NCI-H345 (cell line): ENCODE measurements around the gene PHF5A.

ENCODE experiments used
- DNase-seq: peaks from one replicate; lab custom pipeline; 2025; lab: John Stamatoyannopoulos, UW

The PHF5A gene, protein sequence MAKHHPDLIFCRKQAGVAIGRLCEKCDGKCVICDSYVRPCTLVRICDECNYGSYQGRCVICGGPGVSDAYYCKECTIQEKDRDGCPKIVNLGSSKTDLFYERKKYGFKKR

DNA sequence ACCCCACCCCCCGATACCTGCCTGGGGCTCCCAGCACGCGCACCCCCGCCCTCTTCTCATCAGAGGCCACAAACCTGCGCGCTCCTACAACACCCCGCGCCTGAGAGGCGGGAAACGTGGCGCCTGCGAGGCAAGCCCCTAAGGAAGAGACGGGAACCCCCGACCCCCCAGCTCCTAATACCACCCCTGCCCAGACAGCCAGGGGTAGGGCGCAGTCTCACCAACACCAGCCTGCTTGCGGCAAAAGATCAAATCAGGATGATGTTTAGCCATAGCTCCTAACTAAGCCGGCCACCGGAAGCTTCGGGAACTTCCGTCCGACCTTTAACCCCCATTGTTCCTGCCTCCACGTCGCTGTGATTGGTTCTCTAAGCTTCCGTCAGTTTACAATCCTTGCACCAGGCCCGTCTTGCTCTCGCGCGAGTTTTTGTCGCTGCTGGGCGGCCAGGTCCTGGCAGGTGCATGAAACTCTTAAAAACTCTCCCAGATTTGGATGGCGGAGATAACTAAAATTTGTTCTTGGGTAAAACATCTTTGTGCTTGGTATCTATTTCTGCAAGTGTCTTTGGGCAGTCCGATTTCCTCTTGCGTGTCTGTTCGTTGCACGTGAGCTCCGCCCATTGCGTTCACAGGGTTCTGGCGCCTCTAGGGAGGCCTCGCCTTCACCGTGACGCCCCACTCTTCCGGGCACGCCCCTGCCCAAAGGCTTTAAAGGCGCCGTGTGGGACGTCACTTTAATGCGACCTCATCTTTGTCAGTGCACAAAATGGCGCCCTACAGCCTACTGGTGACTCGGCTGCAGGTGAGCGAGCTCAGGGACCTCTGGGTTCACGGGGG, at the start of gene PHF5A, which contains the start of gene ACO2:
Gene PHF5A (minus strand): TSS at position 312 of the 837 bp plus-strand sequence. CDS start 39 bp downstream, at position 273.
Gene ACO2 (plus strand): TSS at position 737 of the 837 bp plus-strand sequence. CDS start 30 bp downstream, at position 767.
- peak; percentile 94 for DNase-seq

GRCh38 chr22:41518048-41518347, 49.5 kb upstream of the PHF5A start:
- DNase-seq: no peak

GRCh38 chr22:41517172-41518047, 48.9 kb upstream of the PHF5A start:
- DNase-seq: peak; percentile 35

- no peak for DNase-seq
Measured at GRCh38 chr22:41516462-41516861, 48.0 kb upstream of the PHF5A start.

DNA sequence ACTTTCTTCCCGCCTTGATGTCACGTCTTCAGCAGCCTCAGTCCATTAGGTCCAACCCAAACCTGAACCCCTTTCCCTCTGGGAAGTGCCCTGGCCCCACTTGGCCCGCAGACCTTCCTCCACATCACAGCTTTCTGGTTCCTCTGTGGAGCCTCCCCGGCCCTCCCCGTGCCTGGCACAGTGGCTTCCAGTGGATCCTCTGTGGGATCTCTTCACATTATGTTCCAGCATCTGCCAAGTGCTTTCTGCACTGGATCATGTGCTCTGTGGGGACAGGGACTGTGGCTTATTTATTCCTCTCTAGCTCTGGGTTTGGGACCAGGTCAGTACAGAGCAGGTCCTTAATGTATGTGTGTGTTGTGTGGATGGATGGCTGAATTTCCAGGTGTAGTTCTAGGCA, 44.9 kb upstream of the PHF5A start:
- no peak for DNase-seq

DNA sequence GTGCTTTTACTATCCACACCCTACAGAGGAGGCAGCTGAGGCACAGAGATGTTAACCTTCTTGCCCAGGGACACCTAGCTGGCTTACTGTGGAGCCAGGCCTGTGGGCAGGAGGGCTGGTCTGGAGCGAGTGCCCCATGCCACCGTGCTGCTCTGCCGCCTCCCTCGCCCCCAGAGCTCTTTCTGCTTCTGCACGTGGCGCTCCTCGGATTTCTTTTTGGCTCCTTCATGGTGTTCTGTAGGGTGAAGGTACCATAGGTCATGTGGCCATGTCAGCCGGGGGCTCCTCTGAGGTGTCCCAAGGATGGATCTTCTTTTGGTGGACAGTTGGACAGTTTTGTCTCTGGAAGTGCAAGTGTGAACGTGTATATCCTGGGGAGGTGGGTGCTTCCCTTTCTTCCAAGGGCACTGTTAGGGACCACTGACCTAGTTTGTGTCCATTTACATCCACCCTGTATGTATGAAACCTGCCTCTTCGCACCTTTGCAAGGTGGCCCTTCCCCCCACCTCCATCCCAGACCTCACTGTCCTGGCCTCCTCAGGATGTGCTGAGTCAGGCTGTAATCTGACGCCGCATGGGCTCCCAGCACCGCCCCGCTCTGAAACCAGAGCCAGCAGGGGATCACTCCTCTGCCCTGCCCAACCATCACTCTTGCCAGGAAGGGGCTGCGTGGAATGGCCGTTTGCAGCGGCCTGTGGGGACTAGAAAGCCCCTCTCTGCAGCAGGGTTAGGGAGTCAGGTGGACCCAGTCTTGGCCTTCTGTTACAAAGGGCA, 44.1 kb upstream of the PHF5A start:
- DNase-seq: no peak

- DNase-seq: no peak
Measured at GRCh38 chr22:41511521-41511968, 43.1 kb upstream of the PHF5A start.

GRCh38 chr22:41508770-41509170, 40.3 kb upstream of the PHF5A start:
- DNase-seq: no peak

- no peak for DNase-seq
Measured at GRCh38 chr22:41507330-41508063, 39.0 kb upstream of the PHF5A start.

DNA sequence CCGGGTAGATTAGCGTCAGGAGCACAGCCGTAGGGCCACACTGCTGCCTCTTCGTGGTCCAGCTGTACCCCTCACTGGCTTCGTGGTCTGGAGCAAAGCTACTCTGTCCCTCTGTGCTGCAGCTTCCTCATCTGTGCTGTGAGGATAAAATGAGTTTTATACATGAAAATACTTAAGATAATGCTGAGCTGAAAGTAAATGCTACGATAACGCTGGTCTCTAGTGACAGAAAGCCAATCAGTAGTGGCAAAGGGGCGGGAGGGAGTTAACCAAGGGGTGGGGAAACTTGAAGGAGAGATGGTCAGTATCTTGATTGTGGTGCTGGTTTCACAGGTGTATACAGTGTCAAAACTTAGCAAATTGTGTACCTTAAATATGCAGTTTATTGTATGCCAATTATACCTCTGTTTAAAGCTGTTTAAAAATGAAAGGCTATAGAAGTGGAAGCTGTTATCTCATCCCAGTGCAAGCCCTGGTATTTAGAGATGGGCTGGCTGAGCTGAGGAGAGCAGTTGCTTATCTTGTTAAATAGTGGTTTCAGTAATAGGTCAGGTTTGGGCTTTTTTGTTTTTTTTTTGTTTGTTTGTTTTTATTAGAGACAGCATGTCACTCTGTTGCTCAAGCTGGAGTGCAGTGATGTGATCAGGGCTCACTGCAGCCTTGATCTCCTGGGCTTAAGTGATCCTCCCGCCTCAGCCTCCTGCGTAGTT, 37.2 kb upstream of the PHF5A start:
- no peak for DNase-seq

DNA sequence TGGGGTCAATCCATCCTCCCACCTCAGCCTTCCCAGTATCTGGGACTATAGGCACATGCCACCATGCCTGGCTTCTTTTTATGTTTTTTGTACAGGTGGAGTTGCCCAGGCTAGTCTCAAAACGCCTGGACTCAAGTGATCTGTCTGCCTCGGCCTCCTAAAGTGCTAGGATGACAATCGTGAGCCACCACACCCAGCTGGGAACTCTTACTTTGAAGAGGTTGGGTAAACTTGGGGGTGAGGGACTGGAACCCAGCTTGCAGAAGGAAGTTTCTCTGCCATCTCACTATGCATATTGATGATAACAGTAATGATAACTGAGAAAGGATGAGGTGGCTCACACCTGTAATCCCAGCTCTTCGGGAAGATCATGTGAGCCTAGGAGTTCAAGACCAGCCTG, 36.3 kb upstream of the PHF5A start:
- no peak for DNase-seq

DNA sequence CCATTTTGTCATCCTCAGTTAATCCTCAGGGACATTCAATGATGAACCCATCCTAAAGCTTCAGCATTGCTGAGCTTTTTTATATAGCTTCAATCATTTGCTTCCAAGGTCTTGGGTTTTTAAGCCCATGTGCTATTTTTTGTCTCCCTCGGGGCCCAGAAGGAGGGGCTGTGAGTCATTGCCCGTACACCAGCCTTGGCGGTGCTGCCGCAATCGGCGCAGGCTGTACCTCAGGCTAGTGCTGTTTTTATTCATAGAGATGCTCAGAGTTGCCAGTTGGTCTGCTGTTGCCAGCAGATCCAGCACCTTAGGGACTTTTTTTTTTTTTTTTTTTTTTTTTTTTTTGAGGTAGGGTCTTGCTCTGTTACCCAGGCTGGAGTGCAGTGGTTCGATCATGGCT, 35.9 kb upstream of the PHF5A start:
- no peak for DNase-seq

DNA sequence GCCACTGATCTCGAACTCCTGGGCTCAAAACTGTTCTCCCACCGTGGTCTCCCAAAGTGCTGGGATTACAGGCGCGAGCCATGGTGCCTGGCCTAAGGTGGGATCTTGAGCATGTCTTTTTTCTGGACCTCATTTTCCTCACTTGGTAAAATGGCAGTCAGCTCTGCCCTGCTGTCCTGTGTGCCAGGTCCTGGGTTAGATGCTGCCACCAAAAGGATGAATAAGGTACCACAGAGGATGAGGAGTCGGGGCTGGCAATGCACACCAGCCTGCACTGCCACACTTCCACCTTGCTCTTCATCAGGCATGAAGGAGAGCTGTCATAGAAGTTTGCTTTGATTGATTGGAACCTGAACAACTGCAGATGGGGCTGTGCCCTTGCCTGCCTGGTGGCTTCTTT, 32.7 kb upstream of the PHF5A start:
- no peak for DNase-seq

GRCh38 chr22:41500303-41500702, 31.8 kb upstream of the PHF5A start:
- DNase-seq: no peak

DNA sequence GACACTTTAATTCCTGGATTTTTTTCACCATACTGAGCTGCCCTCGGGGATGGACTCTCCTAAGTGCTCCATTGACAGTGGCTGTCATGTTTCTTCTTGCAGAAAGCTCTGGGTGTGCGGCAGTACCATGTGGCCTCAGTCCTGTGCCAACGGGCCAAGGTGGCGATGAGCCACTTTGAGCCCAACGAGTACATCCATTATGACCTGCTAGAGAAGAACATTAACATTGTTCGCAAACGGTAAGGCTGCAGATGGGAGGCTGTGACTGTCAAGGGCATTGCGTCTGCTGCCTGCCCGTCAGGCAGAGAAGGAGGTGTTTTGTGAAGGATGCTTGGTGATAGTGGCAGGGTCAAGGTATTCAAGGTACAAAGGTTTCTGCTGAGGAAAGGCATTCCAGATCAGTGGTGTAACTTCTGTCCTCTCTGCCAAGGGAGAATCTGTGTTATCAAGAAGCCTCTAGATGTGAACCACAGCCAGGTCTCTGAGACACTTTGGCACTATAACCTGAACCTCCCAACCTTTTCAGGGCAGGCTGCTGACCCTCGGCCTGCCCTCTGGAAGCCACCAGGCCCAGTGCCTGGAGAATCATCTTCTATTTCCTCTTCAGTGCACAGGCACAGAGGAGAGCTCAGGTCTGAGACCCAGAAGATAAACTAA, 31.3 kb upstream of the PHF5A start:
- no peak for DNase-seq

GRCh38 chr22:41498303-41498835, 29.9 kb upstream of the PHF5A start:
- no peak for DNase-seq

DNA sequence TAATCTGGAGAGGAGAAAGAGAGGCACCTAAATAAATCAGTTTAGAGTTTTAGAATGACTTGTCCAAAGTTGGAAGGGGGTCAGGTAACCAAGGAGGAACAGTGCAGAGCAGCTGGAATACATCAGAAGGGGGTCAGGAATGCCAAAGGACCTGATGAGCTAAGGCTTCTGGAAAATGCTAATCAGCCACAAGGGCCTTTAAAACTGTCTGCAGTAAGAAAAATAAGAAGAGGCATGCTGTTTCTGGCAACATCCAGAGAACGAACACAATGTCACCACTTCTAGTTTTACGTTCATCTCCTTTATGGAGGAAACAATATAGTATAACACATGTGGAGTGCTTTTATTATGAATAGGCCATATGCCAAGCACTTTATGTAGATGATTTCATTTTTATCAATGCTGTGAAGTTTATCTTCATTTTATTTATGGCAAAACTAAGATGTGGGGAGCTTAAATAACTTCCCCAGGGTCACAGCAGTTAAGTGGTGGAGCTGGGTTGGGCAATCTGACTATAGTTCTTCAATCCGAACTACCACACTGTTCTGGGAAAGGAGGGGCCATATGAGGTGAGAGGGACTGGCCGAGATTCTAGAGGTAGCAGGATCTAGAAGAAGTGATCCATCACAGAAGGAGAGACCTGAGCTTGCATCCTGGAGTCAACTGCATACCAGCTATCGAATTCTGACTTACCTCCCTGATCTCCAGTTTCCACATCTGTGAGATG, 23.0 kb upstream of the PHF5A start:
- no peak for DNase-seq

DNA sequence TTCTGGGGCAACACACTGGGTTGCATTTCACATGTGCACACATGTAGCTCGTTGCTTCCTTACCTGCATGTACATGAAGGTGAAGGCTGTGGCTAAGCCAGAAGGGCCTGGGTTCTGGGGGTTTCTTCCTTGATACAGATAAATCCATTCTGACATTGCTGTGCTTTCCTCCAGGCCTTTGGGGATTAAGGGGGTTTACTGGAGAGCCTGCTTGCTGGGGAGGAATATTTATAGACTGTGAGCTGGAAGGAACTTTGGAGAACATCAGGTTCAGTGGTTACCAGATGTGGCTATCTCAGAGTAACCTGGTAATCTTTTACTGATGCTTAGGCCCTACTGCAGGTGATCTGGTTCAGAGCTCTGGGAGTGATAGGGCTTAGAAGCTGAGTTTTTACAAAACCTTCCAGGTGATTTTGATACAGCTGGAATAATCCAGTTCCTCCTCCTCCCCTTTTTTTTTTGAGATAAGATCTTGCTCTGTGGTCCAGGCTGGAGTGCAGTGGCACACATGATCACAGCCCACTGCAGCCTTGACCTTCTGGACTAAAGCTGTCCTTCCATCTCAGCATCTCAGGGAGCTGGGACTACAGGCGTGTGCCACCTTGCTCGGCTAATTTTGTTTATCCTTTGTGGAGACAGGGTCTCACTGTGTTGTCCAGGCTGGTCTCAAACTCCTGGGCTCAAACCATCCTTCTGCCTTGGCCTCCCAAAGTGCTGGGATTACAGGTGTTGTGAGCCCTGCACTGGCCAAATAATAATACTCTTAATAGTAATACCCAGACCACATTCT, 20.3 kb upstream of the PHF5A start:
- no peak for DNase-seq
